Germinal center (tissue), 1 donor: ENCODE results near the gene ISLR2.

Experiments used
- DNase-seq: peaks from one replicate; pipeline ENCODE4 v3.0.0; 2012; ENCODE audit warnings: mixed read lengths, low spot score

Gene ISLR2

GRCh38 chr15:74178326-74179100, 48.1 kb downstream of the ISLR2 start:
- DNase-seq: no peak

DNA sequence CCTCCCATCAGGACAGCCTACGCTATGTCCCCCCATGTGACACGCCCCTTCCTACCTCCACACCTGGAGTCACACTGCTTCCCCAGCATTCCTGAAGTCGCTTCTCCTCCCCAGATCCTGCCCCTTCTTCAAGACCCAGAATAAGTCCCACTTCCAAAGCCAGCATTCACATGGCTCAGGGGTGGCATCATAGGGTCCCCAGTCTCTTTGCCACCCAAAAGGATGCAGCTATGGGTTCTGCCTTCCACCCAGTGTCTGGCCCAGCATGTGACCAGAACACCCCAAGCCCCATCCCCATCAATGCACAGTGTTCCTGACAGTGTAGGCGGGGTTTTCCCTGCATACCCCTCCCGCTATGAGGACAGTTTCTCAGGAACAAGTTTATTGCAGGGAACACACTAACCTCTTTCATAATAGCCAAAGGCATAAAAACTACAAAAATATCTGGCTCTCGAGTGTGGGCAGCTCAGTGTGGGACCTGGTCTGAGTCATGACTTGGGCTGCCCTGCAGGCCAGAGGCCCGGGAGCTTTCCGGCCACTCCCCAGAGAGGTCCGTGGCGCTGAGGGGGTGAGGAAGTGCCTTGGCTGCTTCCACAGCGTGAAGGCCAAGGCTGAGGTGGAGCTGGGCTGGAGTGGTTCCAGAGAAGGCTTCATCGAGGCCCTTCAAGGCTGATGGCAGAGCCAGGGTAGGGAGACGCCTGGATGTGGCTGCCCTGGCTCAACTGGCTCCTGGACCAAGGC, 48.9 kb downstream of the ISLR2 start:
- DNase-seq: no peak

GRCh38 chr15:74179983-74180880, 49.8 kb downstream of the ISLR2 start:
- no peak for DNase-seq

DNA sequence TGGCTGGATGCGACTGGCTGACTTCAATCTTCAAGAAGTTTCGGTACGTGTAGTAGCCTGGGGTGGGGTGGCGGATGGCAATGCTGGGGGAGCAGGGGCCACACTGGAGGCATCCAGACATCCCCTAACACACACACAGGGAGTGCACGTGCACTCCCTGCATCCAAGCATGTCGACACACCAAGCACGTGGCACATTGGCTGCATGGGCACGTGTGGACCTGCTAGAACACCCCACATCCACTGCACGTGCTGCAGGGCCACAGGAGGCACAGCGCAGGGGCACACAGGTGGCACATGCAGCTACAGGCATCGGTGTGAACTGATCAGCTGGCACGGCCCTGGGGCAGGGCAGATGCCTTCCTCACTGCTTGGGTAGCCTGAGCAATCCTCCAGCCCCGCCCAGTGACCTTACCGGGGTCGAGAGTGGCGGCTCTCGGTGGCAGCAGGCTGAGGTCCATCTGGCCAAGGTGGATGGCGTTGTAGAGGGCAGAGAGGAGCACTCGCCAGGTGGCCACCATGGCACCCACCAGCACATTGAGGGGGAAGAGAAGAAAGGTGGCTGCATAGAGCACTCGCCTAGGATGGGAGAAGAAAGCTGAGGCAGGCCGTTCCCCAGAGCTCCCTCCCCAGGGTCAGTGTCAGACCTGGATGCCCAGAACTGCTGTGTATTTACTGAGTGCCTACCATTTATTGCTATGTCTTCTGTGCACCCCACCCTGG, 50.7 kb downstream of the ISLR2 start:
- DNase-seq: no peak

- DNase-seq: no peak
Measured at GRCh38 chr15:74182131-74182530, 51.7 kb downstream of the ISLR2 start.

DNA sequence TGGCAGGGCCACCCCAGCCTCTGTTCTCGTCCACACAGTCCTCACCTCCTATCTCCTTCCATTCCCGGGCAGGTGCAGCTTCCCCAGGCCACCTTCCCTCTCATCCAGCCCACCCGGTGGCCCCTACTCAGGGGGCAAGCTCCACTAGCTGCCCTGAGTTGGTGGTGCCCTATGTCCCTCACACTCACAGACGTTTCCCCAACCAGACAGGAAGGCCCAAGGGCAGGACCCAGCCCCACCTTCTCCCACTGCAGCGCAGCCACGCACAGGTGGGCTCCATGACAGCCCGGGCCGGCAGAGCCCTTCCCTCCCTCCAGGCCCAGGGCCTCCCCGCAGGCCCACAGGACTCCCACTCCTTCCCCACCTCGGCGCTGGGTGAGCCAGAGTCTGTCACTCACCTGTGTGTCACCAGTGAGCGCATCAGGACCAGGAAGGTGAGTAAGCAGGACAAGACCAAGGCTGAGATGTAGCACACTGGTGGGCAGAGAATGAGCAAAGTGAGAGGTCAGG, 54.3 kb downstream of the ISLR2 start:
- no peak for DNase-seq

GRCh38 chr15:74185710-74186348, 55.4 kb downstream of the ISLR2 start:
- no peak for DNase-seq
